GM18867 (cell line): Measurements from ENCODE around the gene CCDC18.

ENCODE experiments used
- ATAC-seq: cut with Tn5 transposase; IDR thresholded peaks from one replicate; pipeline ENCODE4 v1.9.1; 2021; ENCODE audit warnings: mild to moderate bottlenecking, moderate library complexity; ENCODE audit not compliant: unreplicated experiment

Gene CCDC18

DNA sequence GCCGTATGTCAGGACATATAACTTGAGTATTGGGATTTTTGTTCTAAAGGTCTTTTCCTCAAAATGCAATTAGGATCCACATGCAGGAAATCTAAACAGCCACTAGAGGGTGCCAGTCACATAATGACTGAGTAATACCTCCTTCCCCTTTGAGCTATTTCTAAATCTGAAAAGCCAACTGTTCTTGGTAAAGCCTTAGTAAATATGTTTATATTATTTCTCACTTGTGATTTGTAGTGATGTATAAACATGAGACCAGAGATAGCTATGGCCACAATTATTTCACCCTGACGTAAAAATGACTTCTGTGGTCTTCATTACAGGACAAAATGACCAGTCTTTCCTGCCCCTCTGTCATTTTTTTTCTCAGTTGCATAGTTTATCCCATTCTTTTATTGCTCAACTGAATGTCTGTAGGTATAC is 124.2 kb downstream of the CCDC18 start:
- no peak for ATAC-seq

DNA sequence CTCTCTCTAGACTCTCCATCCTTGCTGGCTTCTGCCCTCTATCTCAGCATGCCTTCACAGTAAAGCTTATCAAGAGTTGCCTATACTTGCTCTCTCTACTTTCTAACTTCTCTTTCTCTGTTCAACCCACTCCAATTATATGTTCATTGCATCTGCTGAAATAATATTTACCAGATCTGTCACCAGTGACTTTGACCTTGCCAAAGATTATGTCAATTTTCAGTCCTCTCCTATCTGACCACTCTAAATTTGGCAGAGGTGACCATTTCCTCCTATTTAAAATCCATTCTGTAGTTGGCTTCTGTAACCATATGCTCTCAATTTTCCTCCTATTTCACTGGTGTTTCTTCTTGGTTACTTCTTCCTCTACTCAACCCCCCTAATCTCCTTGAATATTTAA is 126.4 kb downstream of the CCDC18 start:
- no peak for ATAC-seq

DNA sequence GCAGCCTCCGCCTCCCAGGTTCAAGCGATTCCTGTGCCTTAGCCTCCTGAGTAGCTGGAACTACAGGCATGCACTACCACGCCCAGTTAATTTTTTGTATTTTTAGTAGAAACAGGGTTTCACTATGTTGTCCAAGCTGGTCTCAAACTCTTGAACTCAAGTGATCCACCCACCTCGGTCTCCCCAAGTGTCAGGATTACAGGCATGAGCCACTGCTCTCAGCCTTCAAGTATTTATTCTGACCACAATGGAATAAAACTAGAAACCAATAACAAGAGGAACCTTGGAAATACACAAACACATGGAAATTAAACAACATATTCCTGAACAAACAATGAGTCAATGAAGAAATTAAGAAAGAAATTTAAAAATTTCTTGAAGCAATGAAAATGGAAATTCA is 132.5 kb downstream of the CCDC18 start:
- no peak for ATAC-seq

- ATAC-seq, result no peak
Measured at GRCh38 chr1:93317207-93317606, 136.7 kb downstream of the CCDC18 start.

- no peak for ATAC-seq
Measured at GRCh38 chr1:93317943-93318342, 137.4 kb downstream of the CCDC18 start.

DNA sequence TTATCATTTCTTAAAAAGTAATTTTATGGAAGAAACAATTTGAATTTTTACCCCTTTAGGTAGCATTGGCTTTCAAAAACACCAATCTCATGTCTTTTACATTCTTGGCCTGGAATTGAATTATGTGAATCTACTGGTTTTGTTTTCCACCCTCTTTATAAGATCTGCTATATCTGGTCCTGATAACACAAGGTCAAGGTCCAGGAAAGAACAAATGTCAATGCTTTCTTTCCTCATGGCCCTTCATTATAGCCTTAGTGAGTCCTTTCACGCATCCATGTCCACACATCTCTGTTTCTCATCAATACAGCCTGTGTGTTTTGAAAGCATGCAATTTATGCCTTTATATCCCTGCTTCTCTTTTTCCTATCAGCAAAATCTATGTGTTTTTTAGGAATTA is 141.2 kb downstream of the CCDC18 start:
- no peak for ATAC-seq

DNA sequence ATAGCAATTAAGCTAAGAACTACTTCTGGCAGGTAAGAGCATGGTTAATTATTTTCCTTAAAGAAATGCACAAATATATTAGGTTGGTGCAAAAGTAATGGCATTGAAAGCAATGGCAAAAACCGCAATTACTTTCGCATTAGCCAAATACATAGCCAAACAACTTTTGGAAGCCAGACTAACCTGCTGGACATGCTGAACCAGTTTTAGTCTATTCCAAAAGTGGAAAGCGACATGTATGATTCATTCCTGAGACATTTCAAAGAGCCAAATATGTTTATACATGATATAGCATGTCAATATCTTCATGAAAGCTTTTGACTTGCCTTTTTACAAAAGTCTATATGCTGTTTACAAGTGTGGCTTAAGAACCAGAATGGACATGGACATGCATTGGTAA is 141.8 kb downstream of the CCDC18 start:
- ATAC-seq, result no peak

GRCh38 chr1:93323185-93323820 is 142.8 kb downstream of the CCDC18 start:
- no peak for ATAC-seq

DNA sequence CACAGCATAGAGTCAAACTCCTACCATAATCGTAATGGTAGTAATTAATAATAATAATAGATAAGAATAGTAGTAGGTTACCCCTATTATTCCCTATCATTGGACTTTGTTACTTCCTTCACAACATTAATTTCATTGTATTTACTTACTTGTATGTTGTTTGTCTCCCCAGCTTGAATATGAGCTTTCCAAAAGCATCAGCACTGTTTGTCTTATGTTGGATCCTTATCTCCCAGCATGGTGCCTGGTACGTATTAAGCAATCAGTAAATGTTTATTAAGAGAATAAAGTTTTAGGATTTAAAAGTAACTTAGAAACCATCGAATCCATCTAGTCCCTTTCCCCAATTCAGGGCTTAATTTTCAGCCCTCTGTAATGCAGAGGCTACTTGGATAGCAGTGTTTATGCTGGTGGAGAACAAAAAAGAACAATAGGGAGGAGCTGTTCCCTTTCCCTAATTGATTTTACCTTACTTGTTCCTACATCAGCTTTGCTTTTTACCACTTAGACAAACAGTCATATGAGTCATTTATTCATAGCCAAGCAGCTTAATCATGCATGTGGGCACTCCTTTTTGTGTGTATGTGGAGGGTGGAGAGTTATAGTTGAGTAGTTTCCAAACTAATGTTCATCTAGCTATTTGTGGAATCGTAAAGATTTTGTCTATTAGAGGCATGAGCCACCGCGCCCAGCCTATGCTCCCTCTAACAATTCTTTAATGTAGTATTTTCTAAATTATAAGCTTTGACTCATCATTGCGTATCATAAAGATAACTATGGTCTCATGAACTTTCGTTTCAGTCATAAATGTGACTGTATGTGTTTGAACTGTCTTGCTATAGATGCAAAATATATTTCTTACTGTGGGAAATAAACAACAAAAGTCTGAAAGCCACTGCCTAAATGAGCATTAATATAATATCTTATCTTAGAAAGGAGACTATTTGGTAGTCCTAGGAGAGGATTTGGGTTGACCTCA is 144.3 kb downstream of the CCDC18 start:
- no peak for ATAC-seq
